GM19328 (cell line): ENCODE measurements around the gene NAA15.
A peak's percentile ranks its signal among the peaks of the same experiment; 100 is the strongest.
"Not testable (repeated sequence)": the region's sequence is repeated elsewhere in the genome, so short reads cannot be mapped to it uniquely, and the experiment has no call there.

Source experiments
- ATAC-seq: cut with Tn5 transposase; IDR thresholded peaks from one replicate; pipeline ENCODE4 v1.9.1; 2021; ENCODE audit warnings: mild to moderate bottlenecking, moderate library complexity; ENCODE audit not compliant: unreplicated experiment

Gene NAA15

GRCh38 chr4:139301113-139301820 lies at the start of gene NAA15:
Gene NAA15, plus strand, starts transcription at chr4:139301505. Its CDS starts 273 bp downstream, at chr4:139301778.
- peak; percentile 72 for ATAC-seq

- no peak for ATAC-seq
Observed at GRCh38 chr4:139253046-139253445, 48.3 kb upstream of the NAA15 start.

GRCh38 chr4:139253713-139254112 lies 47.6 kb upstream of the NAA15 start:
- ATAC-seq, result no peak

- not testable (repeated sequence) for ATAC-seq
Observed at GRCh38 chr4:139255581-139255980, 45.7 kb upstream of the NAA15 start.

- no peak for ATAC-seq
Observed at GRCh38 chr4:139256349-139256748, 45.0 kb upstream of the NAA15 start.

- no peak for ATAC-seq
Observed at GRCh38 chr4:139265654-139266053, 35.7 kb upstream of the NAA15 start.

- no peak for ATAC-seq
Observed at GRCh38 chr4:139266208-139266582, 35.1 kb upstream of the NAA15 start.

- peak; percentile 99 for ATAC-seq
Observed at GRCh38 chr4:139266583-139267257, 34.6 kb upstream of the NAA15 start.

- no peak for ATAC-seq
Observed at GRCh38 chr4:139267301-139267700, 34.0 kb upstream of the NAA15 start.

- ATAC-seq, result no peak
Observed at GRCh38 chr4:139273835-139274234, 27.5 kb upstream of the NAA15 start.

- no peak for ATAC-seq
Observed at GRCh38 chr4:139274790-139275189, 26.5 kb upstream of the NAA15 start.

- no peak for ATAC-seq
Observed at GRCh38 chr4:139275281-139275735, 26.0 kb upstream of the NAA15 start.

- no peak for ATAC-seq
Observed at GRCh38 chr4:139278485-139278884, 22.8 kb upstream of the NAA15 start.

GRCh38 chr4:139278912-139279759 lies 22.2 kb upstream of the NAA15 start:
- no peak for ATAC-seq

GRCh38 chr4:139279760-139280620 lies 21.3 kb upstream of the NAA15 start, which contains the start of gene MGARP:
Gene MGARP, minus strand, starts transcription at chr4:139280225. Its CDS starts 67 bp downstream, at chr4:139280158.
- ATAC-seq, result no peak

GRCh38 chr4:139282065-139282720 lies 19.1 kb upstream of the NAA15 start:
- no peak for ATAC-seq

- no peak for ATAC-seq
Observed at GRCh38 chr4:139282721-139283075, 18.6 kb upstream of the NAA15 start.

- no peak for ATAC-seq
Observed at GRCh38 chr4:139286186-139286698, 15.1 kb upstream of the NAA15 start.

- ATAC-seq, result peak; percentile 90
Observed at GRCh38 chr4:139295206-139295941, 5.9 kb upstream of the NAA15 start.
